HTR-8/SVneo (cell line): Measurements from ENCODE around the gene TXNDC11.
"Not testable (repeated sequence)": the region's sequence is repeated elsewhere in the genome, so short reads cannot be mapped to it uniquely, and the experiment has no call there.

ENCODE experiments used
- DNase-seq: peaks from one replicate; pipeline ENCODE4 v3.0.0; 2011; ENCODE audit warnings: low spot score, mixed read lengths; ENCODE audit not compliant: insufficient read length
- FAIRE-seq: peaks from 2 replicates; lab custom pipeline; 2011; peaks lifted over from hg19 to GRCh38; lab: Jason Lieb, UNC

TXNDC11 gene

DNA sequence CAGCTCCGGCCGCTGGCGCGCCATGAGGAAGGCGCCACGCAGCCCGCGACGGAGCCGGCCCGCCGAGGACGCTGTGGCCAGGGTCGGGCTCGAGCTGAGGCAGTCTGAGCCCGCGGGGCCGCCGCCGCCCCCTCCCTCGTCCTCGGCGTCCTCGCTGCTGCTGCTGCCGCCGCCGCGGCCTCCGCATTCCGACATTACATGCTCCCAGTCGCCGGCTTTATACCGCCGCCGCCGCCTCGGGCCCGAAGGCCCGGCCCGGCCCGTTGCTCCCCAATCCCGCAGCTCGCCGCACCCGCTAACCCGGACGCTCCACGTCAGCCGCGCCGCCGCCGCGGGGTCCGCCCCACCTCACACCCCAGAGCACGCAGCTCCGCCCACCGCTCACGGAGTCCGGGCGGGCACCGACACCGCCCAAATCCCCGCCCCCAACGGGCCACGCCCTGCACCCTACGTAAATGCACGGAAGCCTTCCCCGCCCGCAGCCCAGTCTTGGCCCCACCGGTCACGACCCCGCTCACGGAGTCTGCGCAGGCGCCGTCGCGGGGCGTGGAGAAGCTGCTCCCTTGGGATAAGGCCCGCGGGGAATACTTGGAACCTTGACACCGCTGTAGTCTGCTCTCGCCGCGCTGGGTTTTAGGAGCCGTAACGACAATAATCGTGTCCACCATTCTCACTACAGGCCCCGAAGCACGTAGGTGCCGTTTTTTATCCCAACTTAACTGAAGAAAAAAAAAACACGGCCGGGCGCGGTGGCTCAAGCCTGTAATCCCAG is at the start of gene TXNDC11:
TXNDC11 (minus strand) TSS at position 322 of the 772 bp plus-strand sequence; CDS start at position 195, 127 bp downstream.
- FAIRE-seq (peak; percentile 94), DNase-seq (peak; percentile 96)

DNA sequence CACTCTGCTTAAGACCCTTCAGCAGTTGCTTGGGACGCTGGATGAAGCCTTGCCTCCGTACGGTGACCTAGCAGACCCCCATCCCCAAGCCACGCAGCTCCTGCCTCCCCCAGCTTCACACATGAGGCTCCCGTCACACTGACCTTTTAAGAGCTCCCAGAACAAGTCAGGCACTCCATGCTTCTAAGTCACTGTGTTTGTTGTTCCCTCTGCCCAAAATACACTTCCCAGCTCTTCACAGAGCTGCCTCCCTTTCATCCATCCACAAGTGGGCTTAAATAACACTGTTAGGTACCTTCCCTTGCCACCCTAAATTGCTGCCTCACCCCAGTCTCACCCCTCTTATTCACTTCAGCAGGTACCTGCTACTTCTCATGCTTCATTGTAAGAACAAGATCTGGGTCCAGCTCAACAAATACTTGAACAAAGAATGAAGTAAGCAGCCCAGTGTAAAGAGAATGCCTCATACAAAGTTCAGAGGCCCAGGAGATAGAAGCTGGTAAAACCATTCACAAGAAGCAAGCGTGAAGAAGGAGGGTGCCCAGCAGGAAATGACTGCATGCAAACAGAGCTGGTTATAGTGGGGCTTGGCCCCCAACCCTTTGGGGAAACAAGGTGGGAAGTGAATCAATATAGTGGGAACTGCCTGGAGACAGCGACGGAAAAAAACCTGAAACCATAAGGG is 48.6 kb upstream of the TXNDC11 start:
- DNase-seq: no peak
- no peak for FAIRE-seq

- no peak for FAIRE-seq
Measured at GRCh38 chr16:11788914-11789313, 46.3 kb upstream of the TXNDC11 start.

DNA sequence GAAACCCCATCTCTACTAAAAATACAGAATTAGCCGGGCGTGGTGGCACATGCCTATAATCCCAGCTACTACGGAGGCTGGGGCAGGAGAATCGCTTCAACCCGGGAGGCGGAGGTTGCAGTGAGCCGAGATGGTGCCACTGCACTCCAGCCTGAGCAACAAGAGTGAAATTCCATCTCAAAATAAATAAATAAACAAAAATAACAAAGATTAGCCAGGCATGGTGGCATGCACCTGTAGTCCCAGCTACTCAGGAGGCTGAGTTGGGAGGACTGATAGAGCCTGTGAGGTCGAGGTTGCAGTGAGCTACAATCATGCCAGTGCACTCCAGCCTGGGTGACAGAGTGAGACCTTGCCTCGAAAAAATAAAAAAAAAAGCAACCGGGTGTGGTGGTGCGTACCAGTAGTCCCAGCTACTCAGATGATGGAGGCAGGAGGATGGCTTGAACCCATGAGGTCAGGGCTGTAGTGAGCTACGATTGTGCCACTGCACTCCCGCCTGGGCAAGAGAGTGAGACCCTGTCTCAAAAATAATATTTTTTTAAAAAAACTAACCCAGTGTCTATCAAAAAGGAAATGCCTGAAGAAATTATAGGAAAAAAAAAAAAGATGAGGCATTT is 42.4 kb upstream of the TXNDC11 start:
- not testable (repeated sequence) for FAIRE-seq, DNase-seq

More at GRCh38 chr16:11788914-11789313, 46.3 kb upstream of the TXNDC11 start:
- no peak for DNase-seq

DNA sequence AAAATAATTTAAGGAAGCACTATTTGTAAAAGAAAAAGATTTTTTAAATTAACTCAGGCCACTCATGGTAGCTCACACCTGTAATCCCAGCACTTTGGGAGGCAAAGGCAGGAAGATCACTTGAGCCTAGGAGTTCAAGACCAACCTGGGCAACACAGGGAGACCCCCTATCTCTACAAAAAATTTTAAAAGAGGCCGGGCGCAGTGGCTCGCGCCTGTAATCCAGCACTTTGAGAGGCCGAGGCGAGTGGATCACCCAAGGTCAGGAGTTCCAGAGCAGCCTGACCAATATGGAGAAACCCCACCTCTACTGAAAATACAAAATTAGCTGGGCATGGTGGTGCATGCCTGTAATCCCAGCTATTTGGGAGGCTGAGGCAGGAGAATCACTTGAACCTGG is 41.7 kb upstream of the TXNDC11 start:
- not testable (repeated sequence) for FAIRE-seq, DNase-seq

DNA sequence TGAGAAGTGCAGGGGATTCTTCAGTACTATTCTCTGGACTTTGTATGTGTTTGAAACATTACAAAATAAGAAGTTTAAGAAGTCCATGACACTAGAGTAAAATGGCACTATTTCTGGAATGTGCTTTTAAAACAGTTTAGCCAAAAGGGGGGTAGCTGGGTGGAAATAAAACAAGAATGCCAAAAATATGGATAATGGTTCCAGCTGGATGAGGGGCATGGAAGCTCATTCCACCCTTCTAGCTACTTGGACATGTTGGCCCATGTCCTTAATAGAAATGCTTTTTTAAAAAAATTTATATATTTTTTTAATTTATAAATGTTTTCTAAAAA is 41.3 kb upstream of the TXNDC11 start:
- DNase-seq (no peak), FAIRE-seq (no peak)

DNA sequence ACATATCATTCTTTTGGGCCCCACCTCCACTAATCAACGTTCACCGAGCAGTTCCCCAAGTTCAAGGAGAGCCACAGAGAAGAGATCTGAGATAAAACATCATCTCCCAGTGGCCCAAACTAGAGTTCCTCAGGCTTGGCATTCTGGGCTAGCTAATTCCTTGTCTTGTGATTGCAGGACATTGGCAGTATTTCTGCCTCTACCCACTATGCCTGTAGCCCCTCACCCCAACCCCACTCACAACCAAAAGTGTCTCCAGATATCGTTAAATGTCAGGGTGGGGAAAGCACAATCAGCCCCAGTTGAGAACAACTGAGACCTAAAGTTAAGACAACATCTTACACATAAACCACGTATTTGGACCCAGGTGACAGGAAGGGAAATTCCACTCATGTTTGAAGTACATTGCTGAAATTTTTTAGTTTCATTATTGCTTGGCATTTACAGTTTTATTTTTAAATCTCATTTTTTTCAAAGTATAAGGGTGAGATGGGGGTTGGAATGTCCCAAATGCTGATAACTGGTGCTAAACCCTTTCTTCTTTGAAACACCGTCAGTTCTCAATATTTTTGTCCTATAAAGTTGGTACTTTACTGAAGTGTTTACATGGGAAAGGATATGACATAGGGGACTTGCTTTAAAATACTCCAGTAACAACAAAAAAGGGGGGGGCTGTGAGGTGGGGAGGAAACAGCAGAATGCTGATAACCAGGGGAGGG is 40.8 kb upstream of the TXNDC11 start:
- FAIRE-seq (no peak), DNase-seq (no peak)

GRCh38 chr16:11781773-11782172 is 39.1 kb upstream of the TXNDC11 start:
- no peak for DNase-seq
- no peak for FAIRE-seq

DNA sequence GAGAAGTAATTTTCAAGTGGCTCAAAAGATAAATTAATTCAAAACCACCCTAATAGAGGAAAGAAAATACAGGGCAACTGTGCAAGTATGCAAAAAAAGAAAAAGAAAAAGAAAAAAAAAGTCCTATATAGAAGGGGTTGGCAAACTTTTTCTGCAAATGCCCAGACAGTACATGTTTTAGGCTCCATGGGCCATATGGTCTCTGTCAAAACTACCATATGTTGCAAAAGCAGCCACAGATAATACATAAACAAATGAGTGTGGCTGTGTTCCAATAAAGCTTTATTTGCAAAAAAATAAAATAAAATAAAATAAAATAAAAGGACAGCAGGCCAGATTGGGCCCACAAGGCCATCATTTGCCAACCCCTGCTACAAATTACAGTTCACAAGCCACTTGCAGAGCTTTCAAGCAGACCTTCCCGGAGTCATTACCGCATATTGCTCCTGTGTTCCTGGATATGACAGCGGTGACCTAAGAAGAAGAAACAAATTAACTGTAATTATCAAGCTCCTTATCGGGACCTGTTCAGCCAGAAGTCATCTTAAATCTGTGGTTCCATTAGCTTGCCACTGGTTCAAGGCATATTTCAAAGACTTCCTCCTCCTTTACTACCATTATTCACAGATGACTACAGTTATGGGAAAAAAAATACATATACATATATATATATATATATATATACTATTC is 38.5 kb upstream of the TXNDC11 start:
- DNase-seq: no peak

DNA sequence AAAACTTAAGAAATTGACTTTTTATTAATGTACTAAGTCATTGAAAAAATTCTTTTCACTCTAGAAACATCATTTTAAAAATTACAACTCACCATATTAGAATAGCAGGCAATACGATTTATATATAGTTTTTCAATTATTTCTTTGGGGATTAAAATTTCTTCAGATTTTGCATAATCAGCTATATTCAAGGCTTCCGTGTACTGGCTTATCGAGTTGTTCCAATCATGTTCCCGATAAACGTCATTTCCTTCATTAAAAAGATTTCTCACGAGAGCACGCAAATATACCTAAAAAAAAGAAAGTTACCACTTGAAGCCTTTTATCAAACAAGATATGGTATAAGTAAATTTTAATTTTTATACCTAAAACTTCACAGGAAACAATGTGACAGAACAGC is 36.4 kb upstream of the TXNDC11 start:
- no peak for FAIRE-seq
- DNase-seq: no peak

More for the DNA sequence above, 38.5 kb upstream of the TXNDC11 start:
- FAIRE-seq: no peak

- FAIRE-seq (no peak), DNase-seq (no peak)
Measured at GRCh38 chr16:11774065-11774626, 31.5 kb upstream of the TXNDC11 start.

DNA sequence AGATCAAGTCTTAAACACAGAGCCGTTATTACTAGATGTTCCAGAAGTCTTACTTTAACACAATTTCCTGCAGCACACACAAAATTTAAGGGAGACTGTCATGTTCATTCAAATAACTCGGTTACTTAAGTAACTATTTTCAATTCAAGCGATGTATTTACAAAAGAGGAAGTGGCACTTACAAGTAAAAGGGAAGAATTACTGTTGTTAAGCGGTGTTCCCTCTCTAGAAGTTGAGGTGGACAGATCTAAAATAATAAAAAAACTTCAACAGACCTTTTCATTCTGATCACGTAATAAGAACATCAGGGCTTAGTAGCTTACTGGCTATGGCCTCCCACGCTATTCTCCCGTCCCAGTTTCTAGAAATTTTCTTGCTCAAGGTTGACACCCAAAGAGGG is 26.2 kb upstream of the TXNDC11 start:
- no peak for FAIRE-seq

GRCh38 chr16:11762431-11762830 is 19.8 kb upstream of the TXNDC11 start:
- DNase-seq: no peak
- no peak for FAIRE-seq

More for the DNA sequence above, 26.2 kb upstream of the TXNDC11 start:
- no peak for DNase-seq

DNA sequence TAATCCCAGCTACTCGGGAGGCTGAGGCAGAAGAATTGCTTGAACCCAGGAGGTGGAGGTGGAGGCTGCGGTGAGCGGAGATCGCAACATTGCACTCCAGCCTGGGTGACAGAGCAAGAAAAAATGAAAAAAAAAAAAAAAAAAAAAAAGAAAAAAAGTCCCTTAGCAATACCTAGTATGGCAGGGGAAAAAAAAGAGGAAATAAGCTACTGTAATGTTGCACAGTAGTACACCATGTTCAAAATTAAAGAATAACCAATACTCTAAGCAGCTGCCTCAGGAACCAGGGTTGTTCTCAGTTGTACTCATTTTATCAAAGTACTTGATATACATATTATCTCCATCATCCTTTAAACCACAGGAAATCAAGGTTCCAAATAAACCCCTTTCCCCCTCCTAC is 17.3 kb upstream of the TXNDC11 start:
- no peak for DNase-seq
- FAIRE-seq: no peak

- DNase-seq: no peak
- no peak for FAIRE-seq
Measured at GRCh38 chr16:11759163-11759834, 16.6 kb upstream of the TXNDC11 start.

GRCh38 chr16:11757671-11758545 is 15.3 kb upstream of the TXNDC11 start:
- FAIRE-seq: no peak
- peak; percentile 29 for DNase-seq

GRCh38 chr16:11756248-11756647 is 13.6 kb upstream of the TXNDC11 start:
- FAIRE-seq (no peak), DNase-seq (no peak)
